ENCODE measurements around the gene FCHSD2.

DNA sequence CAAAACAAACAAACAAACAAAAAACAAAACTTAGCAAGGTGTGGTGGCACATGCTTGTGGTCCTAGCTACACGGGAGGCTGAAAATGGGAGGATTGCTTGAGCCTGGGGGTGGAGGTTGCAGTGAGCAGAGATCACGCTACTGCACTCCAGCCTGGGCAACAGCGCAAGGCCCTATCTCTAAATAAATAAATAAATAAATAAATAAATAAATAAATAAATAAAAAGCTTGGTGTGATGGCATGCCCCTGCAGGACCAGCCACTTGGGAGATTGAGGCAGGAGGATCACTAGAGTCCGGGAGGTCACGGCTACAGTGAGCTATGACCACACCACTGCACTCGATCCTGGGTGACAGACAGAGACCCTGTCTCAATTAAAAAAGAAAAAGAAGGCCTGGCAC lies 339.3 kb downstream of the FCHSD2 start:
- no peak for TF ChIP-seq EZH2 (IDR thresholded peaks at IDR 0.05; ENCODE audit: insufficient read depth, poor library complexity, severe bottlenecking)
- TF ChIP-seq EZH2phosphoT487 (IDR thresholded peaks at IDR 0.05; ENCODE audit: insufficient read depth, low read depth) = no peak

All from GM23248 (cell line).